Activated T-helper 1 cell treated with anti-CD3 and anti-CD28 coated beads, Interleukin-12 subunit alpha, Interleukin-12 subunit beta, Interleukin-2, Interleukin-4 antibody, amounts not matched to agents 30 ng/mL and 10 ng/mL and 1 ng/mL, durations not matched to agents 14 hours and 24 hours and 36 hours (primary cell): Measurements from ENCODE around the gene TRAF3. TPM values are rescaled to one million over a fixed set of nuclear protein-coding genes. Genes with fewer than 3 reads are reported as not detected.

Source experiments
- DNase-seq: peaks from one replicate; pipeline ENCODE4 v3.0.0; 2021; ENCODE audit warnings: low spot score
- H3K27ac Mint-ChIP-seq: one replicate; pipeline ENCODE4 v1.8.0; 2021; ENCODE audit warnings: mild to moderate bottlenecking, mixed read lengths
- H3K27me3 Mint-ChIP-seq: one replicate; pipeline ENCODE4 v1.8.0; 2022; ENCODE audit warnings: mild to moderate bottlenecking, moderate library complexity, mixed read lengths; ENCODE audit not compliant: insufficient read depth
- H3K36me3 Mint-ChIP-seq: one replicate; pipeline ENCODE4 v1.8.0; 2021; ENCODE audit warnings: low read depth, mixed read lengths
- H3K4me1 Mint-ChIP-seq: one replicate; pipeline ENCODE4 v1.8.0; 2021; ENCODE audit warnings: low read depth, mixed read lengths
- H3K4me3 Mint-ChIP-seq: one replicate; pipeline ENCODE4 v1.8.0; 2021; ENCODE audit warnings: mild to moderate bottlenecking, moderate library complexity, mixed read lengths
- H3K9me3 Mint-ChIP-seq: one replicate; pipeline ENCODE4 v1.8.0; 2021; ENCODE audit warnings: mixed read lengths
- intact Hi-C: fragments of 100-400 bp; cut with micrococcal nuclease; formaldehyde crosslinking; loops from one replicate; pipeline ENCODE4 v1.15.1; 2024
- total RNA-seq: library from RNA; stranded (reverse); gene quantifications from 2 replicates; pipeline ENCODE4 v1.2.3, GENCODE V29; 2022

The TRAF3 gene
- total RNA-seq, 1 donor from 2014 or later, result 73.1 TPM

DNA sequence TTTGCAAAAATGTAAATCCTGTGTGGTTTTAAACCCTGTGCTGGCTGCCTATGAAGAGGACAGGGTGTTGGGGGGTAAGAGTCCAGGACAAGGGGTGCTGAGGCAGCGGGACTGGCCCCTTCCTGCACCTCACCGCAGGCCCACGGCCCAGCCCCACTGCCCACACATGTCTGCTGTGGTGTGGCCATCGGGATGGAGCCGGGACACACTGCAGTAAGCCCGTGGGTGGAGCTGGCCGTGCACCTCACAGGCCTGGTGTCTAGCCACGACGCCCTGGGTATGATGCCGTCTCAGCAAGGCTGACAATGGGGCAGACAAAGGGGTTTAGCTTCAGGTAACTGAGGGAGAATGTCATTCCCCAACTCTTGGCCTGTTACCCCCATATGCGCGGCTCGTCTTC lies 164.8 kb downstream of the TRAF3 start:
- no peaks in the 10 kb centered on the region for H3K36me3 Mint-ChIP-seq
- H3K27me3 Mint-ChIP-seq, result peaks cover 1% of the 10 kb centered on the region
- H3K4me3 Mint-ChIP-seq, result no peak overlapping the region
- intact Hi-C loops, result no loop called here
- no peak overlapping the region for H3K27ac Mint-ChIP-seq
- DNase-seq, result no peak
- no peaks in the 10 kb centered on the region for H3K4me1 Mint-ChIP-seq
- no peaks in the 10 kb centered on the region for H3K9me3 Mint-ChIP-seq

DNA sequence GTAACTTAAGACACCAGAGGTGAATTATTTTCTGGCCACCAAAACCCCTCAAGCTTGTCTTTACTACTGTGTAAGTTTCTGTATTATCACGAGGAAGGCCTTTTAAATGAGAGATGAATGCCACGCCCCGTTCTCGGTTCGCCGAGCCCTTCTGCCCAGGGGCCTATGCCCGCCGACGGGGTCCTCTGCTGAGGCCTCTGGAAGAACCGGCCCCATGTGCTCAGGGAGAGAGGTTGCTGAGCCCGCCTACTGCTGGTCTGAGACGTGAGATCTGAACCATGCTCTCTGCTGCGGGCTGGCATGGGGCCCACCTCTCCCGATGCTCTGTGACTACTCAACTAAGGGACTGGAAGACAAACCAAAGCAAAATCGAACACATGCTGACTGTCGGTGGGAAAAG lies 166.2 kb downstream of the TRAF3 start:
- no peak overlapping the region for H3K27ac Mint-ChIP-seq
- peaks cover 1% of the 10 kb centered on the region for H3K27me3 Mint-ChIP-seq
- no peak for DNase-seq
- no peaks in the 10 kb centered on the region for H3K36me3 Mint-ChIP-seq
- H3K4me1 Mint-ChIP-seq, result no peaks in the 10 kb centered on the region
- no peaks in the 10 kb centered on the region for H3K9me3 Mint-ChIP-seq
- no peak overlapping the region for H3K4me3 Mint-ChIP-seq
- intact Hi-C loops, result no loop called here

DNA sequence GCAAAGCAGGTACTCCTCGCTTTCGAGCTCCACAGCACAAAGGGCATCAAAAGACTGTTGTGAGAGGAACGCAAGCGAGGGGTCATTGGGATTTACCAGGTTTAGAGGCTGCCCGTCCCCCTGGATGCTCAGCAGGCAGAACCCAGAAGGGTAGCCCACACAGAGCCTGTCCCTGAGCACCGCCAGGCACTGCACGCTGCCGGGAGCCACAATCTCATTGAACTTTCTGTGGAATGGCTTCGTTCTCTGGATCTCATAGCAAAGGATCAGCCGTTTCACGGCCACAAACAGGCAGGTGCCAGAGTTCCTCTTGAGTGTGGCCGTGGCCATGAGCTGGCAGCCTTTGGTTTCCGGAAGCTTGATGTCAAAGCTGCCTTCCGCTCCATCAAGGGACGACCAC lies 166.7 kb downstream of the TRAF3 start:
- H3K4me3 Mint-ChIP-seq, result no peak overlapping the region
- H3K27me3 Mint-ChIP-seq, result peaks cover 1% of the 10 kb centered on the region
- intact Hi-C loops, result no loop called here
- no peak for DNase-seq
- H3K27ac Mint-ChIP-seq, result no peak overlapping the region
- no peaks in the 10 kb centered on the region for H3K36me3 Mint-ChIP-seq
- peaks cover 3% of the 10 kb centered on the region for H3K4me1 Mint-ChIP-seq
- no peaks in the 10 kb centered on the region for H3K9me3 Mint-ChIP-seq

DNA sequence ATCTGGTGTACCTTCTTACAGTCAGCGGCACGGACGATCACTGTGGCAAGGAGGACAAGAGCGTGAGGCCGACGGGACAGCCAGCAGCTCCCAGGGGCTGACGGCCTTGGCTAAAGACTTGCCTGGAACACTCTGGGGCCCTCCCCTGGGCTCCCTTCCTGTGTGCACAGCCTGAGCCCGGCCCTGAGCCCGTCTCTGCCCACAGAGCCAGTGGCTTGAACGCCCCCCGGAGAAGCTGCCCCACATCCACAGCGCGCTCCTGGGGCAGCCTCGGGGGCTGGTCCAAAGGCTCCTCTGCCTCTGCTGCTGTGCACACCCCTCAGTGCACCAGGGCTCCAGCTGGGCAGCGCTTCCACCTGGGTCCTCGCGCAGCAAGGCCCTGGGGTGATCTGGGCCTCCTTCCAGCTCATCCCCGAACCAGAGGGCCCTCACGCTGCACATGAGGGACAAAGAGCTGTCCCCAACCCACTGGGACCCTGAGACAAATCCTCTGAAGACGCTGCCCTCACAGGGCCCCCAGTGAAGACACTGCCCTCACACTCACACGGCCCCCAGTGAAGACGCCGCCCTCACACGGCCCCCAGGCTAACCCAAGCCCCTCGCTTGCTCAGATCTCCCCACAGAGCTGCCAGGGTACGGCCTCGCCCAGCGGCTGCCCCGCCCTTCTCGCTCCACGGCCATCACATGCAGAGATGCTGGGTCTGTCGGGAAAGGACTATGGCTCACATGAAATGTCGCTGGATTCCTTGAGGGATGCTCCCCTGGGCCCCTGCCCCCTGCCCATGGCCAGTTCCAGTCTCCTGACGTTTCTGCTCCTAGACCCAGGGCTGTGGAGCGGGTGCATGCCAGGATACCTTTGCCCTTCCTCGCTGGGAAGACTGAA lies 167.4 kb downstream of the TRAF3 start:
- Mint-ChIP-seq H3K4me3 (no peak overlapping the region), H3K4me1 (peaks cover 10% of the 10 kb centered on the region), H3K27ac (no peak overlapping the region), H3K9me3 (no peaks in the 10 kb centered on the region), H3K36me3 (no peaks in the 10 kb centered on the region), H3K27me3 (peaks cover 1% of the 10 kb centered on the region)
- no peak for DNase-seq
- intact Hi-C loops, result no loop called here

DNA sequence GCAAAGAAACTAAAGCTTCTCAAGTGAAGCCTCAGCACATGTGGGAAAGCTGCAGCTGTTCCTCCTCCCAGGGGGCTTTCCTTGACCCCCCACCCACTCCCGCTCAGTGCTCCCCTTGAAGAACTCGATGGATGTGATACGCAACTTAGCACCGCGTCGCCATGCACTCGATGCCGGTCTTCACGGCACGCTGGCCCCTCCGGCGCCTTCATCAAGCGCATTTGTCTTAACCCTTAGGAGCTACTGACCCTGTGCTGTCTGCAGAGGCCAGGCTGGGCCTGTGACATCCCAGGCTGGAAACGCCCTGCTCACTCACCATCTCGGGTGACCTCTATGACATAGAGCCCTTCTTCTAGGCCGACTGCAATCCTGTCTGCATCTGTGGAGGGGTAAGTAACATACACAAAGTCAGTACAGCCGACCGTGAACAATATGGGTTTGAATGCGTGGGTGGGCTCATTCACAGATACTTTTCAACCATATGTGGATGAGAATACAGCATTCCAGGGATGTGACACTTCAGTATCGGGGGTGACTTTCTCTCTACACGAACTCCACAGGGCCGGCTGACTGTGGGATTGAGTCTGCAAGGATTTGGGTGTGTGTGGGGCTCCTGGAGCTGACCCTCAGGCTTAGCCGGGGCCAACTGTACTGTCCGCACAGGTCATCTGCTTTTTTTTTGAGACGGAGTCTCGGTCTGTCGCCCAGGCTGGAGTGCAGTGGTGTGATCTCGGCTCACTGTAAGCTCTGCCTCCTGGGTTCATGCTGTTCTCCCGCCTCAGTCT lies 168.3 kb downstream of the TRAF3 start:
- Mint-ChIP-seq H3K27me3 (peaks cover 1% of the 10 kb centered on the region), H3K4me1 (peaks cover 10% of the 10 kb centered on the region), H3K36me3 (no peaks in the 10 kb centered on the region), H3K27ac (no peak overlapping the region), H3K4me3 (no peak overlapping the region), H3K9me3 (no peaks in the 10 kb centered on the region)
- DNase-seq, result no peak
- intact Hi-C loops, result no loop called here

DNA sequence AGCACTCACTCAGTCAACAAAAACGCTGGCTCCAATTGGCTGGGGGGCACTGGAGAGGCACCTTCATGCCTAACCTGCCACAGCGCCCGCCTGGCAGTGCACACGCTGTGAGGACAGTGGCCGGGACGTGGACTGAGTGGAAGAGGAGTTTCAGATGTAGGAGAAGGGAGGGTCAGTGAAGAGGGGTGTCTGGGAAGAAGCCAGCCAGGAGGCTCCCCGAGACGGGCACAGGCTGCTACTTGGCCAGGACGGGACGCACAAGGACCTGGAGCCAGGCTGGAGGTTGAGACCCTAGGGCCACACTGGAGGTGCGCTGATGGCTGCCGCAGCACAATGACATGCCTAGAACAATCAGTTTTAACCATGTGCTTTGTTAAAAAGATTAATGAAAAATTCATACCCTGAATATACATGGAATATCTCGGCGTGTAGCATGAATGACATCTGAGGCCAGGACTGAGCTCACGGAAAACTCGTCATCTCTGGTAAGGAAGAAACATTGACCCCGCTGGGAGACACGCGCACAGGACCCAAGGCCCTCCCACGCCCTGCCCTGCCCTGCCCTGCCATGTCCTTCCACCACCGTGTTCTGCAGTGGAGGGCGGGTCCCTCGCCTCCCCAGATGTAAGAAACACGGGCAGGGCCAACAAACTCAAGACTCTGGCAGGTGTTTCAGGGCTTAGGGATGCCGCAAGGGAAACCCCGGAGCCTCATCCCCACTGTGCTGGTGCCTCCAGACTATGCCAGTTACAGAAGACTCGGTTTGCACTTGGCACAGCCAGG lies 170.3 kb downstream of the TRAF3 start:
- Mint-ChIP-seq H3K4me3 (no peak overlapping the region), H3K9me3 (no peaks in the 10 kb centered on the region), H3K36me3 (no peaks in the 10 kb centered on the region), H3K4me1 (peaks cover 10% of the 10 kb centered on the region), H3K27ac (no peak overlapping the region), H3K27me3 (peaks cover 1% of the 10 kb centered on the region)
- intact Hi-C loops, result no loop called here
- DNase-seq, result no peak

DNA sequence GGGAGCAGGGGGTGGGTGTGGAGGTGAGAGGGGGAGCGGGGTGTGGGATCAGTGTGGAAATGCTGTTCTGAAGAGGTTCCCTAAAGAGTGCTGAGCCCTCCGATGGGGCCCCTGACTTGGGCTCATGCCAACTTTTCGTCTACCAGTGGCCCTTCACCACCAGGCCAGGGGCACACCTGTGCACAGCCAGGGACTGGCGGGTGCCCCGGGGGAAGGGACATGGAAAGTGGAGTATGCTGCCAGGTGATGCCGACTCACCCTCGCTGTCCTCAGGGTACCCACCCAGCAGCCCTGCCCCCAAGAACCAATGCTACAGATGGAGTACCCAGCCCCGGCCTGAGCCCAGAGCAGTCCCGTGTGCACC lies 171.4 kb downstream of the TRAF3 start:
- H3K4me1 Mint-ChIP-seq, result peaks cover 10% of the 10 kb centered on the region
- H3K27ac Mint-ChIP-seq, result peak overlapping the region; percentile 6
- no peak overlapping the region for H3K4me3 Mint-ChIP-seq
- peaks cover 1% of the 10 kb centered on the region for H3K27me3 Mint-ChIP-seq
- no peaks in the 10 kb centered on the region for H3K9me3 Mint-ChIP-seq
- intact Hi-C loops, result no loop called here
- H3K36me3 Mint-ChIP-seq, result no peaks in the 10 kb centered on the region
- no peak for DNase-seq

DNA sequence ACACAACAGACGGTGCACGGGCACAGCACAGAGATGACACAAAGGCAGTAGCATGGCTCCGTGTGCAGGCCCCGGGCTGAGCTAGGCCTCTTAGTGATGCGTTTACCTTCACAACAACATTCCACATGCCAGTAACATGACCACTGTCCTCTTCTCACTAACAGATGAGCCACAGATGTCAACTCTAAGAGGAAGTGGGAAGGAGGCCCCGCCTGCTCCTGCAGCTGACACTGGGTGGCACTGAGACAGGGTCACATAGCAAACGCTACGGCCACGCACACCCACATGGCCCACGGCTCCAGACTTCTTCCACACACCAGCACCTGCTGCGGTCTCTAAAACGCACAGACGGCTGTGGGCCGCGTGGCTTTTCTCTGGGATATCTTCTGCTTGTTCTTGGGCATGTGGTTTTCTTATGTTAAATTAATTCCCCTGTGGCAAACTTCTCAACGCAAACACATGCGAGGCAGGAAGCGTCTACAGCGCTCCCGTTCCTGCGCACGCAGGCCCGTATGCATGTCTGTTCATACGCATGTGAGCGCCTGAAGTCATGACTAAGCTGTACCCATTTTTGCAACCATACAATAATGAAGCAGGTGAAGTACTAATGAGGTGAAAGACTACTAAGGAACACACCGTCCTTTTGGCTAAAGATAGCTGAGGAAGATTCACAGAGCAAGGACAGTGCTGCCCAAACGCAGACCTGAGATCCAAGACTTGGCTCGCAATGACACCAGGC lies 172.0 kb downstream of the TRAF3 start:
- no peak for DNase-seq
- Mint-ChIP-seq H3K27me3 (peaks cover 1% of the 10 kb centered on the region), H3K27ac (peak overlapping the region; percentile 61), H3K36me3 (no peaks in the 10 kb centered on the region), H3K4me3 (no peak overlapping the region), H3K9me3 (no peaks in the 10 kb centered on the region), H3K4me1 (peaks cover 10% of the 10 kb centered on the region)
- intact Hi-C loops, result no loop called here

DNA sequence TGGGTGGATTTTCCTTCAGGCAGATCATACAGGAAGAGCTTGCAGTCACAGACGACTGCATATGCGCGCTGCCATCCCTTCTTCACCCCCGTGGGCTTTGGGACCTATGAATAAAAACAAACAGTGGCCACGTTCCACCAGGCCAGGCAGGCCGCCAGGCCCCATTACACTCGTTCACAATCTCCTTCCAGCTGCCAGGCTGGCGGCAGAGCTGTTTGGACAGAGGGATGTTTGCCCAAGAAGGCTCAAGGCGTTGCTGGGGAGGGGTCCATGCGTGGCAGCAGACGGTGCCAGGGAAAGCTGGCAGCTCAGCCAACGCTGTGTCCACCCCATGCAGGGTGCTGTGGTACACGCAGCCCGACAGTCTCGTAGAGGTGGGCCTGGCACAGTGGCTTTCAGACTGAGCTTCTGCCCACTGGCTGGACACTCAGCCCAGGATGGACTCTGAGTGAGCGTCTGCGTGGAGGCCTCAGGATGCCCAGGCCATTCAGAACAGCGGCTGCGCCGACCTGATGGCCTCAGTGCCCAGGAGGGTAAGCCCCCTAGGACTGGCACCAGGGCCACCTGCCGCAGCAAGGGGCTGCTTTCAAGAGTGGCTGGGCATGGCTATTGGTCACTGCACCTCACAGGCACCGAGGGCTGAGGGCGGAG lies 172.7 kb downstream of the TRAF3 start:
- no peaks in the 10 kb centered on the region for H3K9me3 Mint-ChIP-seq
- peak overlapping the region; percentile 61 for H3K27ac Mint-ChIP-seq
- H3K4me3 Mint-ChIP-seq, result no peak overlapping the region
- H3K4me1 Mint-ChIP-seq, result peaks cover 10% of the 10 kb centered on the region
- DNase-seq, result no peak
- intact Hi-C loops, result no loop called here
- H3K36me3 Mint-ChIP-seq, result no peaks in the 10 kb centered on the region
- peaks cover 1% of the 10 kb centered on the region for H3K27me3 Mint-ChIP-seq

DNA sequence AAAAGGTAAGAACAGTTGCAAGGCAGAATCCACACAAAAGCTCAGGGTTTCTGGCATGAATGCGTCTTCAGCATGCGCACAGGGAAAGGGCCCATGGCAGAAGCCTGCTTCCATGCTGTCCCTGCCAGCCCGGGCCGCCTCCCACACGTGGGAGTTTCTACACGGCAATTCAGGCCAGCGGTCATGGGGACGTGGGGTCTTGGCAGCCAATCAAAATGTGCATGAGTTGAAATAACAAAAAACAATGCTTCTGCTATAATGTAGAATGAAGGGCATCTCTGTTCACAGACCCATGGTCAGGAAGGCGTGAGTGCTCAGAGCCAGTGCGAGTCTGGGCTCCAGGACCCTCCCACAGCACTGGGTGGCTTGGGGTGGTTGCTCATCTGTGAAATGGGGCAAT lies 173.8 kb downstream of the TRAF3 start:
- Mint-ChIP-seq H3K4me3 (no peak overlapping the region), H3K9me3 (no peaks in the 10 kb centered on the region), H3K27ac (no peak overlapping the region), H3K36me3 (no peaks in the 10 kb centered on the region), H3K27me3 (peaks cover 1% of the 10 kb centered on the region), H3K4me1 (peaks cover 10% of the 10 kb centered on the region)
- DNase-seq, result no peak
- intact Hi-C loops, result no loop called here

DNA sequence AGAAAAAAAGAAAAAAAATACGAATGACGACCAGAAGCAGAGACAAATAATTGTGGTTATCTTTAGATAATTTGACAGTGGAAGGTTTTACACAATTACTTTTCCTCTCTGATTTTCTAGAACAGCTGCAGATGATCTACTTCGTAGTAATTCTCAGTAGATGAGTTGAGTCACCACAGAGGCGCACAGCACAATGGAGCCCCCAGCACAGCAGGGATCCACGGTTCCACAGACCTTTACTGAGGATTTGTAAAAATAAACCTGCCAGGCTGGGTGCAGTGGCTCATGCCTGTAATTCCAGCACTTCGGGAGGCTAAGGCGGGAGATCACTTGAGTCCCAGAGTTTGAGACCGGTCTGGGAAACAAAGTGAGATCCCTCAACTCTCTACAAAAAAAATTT lies 174.6 kb downstream of the TRAF3 start:
- no peak overlapping the region for H3K27ac Mint-ChIP-seq
- intact Hi-C loops, result no loop called here
- no peak overlapping the region for H3K4me3 Mint-ChIP-seq
- H3K27me3 Mint-ChIP-seq, result peaks cover 1% of the 10 kb centered on the region
- DNase-seq, result no peak
- H3K9me3 Mint-ChIP-seq, result no peaks in the 10 kb centered on the region
- H3K4me1 Mint-ChIP-seq, result peaks cover 10% of the 10 kb centered on the region
- H3K36me3 Mint-ChIP-seq, result no peaks in the 10 kb centered on the region

DNA sequence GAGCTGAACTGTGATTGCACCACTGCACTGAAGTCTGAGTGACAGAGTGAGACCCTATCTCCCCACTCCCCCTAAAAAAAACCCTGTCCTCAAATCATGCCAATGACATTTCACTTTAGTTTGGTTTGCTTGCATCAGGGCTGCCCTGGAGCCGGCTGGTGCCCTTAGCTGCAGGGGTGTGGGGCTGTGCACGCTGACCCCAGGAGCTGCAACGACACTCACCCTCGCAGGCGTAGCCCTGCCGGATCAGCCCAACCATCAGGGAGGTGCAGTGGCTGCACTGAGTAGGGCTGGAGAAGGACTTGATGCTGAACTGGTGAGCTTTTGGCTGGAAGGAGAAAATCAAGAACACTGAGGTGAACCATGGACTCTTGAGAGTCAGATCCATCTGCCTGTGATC lies 175.0 kb downstream of the TRAF3 start:
- H3K9me3 Mint-ChIP-seq, result no peaks in the 10 kb centered on the region
- intact Hi-C loops, result no loop called here
- no peak overlapping the region for H3K4me3 Mint-ChIP-seq
- H3K27me3 Mint-ChIP-seq, result peaks cover 4% of the 10 kb centered on the region
- no peak for DNase-seq
- H3K4me1 Mint-ChIP-seq, result peaks cover 10% of the 10 kb centered on the region
- no peak overlapping the region for H3K27ac Mint-ChIP-seq
- H3K36me3 Mint-ChIP-seq, result no peaks in the 10 kb centered on the region
